NOMO-1 treated with dmso at 0.1 percent for 144 hours (cell line): ENCODE data around the gene UBALD2.
"Not testable (repeated sequence)": the region's sequence is repeated elsewhere in the genome, so short reads cannot be mapped to it uniquely, and the experiment has no call there.

Experiments
- DNase-seq: peaks from one replicate; lab custom pipeline; 2025; ENCODE audit not compliant: unreplicated experiment; lab: John Stamatoyannopoulos, UW

Gene UBALD2

DNA sequence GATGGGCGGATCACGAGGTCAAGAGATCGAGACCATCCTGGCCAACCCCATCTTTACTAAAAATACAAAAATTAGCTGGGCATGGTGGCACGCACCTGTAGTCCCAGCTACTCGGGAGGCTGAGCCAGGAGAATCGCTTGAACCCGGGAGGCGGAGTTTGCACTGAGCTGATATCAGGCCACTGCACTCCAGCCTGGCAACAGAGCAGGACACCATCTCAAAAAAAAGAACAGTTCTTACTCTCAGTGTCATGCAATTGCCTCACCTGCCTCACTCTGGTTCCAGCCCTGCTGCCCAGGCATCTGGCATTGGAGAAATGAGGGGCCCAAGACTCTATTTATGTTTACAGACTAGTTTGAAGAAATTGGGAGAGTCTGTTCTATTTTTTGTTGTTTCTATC lies 20.4 kb upstream of the UBALD2 start:
- not testable (repeated sequence) for DNase-seq

DNA sequence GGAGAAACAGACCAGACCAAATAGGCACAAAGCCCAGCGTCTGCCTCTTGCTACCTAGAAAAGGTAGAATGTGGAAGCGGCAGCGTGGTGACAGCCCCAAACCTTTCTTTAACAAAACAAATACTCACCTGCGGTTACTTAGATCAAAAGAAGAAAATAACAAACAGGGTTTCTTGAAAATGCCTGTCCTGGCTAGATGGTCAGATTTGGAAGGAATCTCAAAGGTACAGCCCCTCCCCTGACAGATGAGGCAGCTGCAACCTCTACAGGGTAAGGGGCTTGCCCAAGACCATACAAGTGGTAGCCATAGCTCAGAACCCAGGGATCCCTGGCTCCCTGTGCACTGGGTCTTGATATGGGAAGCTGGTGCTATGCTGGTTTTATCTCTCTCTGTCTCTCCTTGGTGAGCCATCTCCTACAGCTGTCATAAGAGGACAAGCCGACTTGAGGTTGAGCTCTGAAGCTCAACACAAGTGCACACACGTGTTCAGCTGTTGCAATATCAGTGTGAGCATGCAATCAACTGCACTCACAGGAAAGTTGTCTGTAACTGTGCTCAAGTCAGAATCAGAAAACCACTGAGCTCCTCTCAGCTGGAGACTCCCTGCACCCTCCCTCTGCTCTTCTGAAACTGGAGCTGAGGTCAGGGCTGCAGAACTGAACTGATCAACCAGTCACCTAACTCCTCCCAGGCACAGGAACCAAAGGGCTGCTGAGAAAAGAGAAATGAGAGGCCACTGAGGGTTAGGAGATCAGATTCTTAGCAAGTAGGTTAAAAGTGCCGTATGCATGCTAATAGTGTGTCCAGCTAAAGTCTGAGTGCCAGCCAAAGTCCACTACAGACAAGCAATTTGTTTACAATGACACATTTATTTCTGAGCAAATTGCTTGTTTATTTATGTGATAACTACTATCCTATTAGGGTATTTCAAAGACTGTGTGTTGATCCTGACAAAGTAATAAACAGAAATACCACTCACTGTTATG lies 18.8 kb upstream of the UBALD2 start:
- DNase-seq: peak; percentile 93

DNA sequence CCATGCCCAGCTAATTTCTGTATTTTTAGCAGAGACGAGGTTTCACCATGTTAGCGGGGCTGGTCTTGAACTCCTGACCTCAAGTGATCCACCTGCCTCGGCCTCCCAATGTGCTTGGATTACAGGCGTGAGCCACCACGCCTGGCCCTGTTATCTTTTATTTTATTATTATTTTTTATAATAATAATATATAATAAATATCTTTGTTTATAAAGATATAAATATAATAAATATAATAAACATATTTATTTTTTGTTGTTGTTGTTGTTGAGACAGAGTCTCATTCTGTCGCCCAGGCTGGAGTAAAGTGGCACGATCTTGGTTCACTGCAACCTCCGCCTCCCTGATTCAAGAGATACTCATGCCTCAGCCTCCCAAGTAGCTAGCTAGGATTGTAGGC lies 17.8 kb upstream of the UBALD2 start:
- no peak for DNase-seq

DNA sequence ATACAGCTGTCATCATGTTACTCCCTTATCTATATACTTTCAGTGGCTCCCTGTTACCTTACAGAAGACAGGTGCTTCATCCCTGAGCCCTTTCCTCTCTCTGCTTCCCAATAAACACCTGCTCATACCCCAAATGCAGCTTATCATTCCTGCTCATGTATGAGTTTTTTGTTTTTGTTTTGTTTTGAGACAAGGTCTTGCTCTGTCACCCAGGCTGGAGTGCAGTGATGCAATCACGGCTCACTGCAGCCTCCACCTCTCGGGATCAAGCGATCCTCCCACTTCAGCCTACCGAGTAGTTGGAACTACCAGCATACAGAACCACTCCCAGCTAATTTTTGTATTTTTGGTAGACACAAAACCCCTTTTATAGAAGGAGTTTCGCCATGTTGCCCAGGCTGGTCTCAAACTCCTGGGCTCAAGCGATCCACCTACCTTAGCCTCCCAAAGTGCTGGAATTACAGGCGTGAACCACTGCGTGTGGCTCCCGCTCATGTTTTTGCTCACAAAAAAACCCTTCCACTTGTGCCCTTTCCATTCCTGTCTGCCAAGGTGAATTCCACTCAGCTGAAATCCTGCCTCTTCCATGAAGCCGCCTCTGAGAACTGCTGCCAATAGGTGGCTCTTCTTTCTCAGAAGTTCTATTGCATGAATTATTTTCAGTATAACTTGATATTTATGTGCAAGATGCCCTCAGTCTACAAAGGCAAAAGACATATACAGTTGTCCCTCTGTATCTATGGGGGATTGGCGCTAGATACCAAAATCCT lies 16.9 kb upstream of the UBALD2 start:
- no peak for DNase-seq

DNA sequence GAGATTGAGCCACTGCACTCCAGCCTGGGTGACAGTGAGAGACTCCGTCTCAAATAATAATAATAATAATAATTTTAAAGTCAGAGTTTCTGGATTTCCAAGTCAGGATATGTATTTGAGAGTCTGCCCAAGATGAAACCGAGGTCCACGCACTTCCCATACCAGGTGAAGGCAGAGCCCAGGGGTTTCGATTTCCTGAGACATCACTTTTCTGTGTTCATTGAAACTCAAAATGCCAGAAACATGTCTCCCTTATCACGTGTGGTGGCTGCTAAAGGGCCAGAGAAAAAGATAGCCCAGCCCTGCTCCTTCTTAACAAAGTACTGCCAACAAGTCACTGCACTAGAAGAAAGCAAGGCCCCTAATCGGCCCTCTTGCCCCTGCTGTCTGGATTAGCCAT lies 15.0 kb upstream of the UBALD2 start:
- DNase-seq: no peak

DNA sequence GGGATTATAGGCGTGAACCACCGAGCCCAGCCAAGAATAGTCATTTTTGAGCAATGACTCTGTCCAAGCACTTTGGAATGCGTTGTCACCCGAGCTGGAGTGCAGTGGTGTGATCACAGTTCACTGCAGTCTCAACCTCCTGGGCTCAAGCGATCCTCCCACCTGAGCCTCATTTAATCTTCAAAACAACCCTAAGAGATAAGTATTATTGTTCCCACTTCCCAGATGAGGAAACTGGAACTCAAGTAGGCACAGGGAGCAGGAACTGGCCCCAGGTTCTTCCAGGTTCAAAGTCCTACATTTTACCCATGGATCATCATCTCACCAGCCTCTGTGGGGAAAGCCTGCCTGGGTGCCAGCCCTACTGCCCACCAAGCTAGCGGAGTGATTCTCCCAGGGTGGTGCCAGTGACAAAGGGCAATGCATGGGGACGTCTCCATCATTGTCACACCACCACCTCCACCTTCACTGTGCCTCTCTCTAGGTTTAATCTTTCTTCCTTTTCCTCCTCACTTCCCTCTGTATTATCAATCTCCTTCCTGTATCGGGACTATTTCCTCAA lies 13.6 kb upstream of the UBALD2 start:
- DNase-seq: no peak

DNA sequence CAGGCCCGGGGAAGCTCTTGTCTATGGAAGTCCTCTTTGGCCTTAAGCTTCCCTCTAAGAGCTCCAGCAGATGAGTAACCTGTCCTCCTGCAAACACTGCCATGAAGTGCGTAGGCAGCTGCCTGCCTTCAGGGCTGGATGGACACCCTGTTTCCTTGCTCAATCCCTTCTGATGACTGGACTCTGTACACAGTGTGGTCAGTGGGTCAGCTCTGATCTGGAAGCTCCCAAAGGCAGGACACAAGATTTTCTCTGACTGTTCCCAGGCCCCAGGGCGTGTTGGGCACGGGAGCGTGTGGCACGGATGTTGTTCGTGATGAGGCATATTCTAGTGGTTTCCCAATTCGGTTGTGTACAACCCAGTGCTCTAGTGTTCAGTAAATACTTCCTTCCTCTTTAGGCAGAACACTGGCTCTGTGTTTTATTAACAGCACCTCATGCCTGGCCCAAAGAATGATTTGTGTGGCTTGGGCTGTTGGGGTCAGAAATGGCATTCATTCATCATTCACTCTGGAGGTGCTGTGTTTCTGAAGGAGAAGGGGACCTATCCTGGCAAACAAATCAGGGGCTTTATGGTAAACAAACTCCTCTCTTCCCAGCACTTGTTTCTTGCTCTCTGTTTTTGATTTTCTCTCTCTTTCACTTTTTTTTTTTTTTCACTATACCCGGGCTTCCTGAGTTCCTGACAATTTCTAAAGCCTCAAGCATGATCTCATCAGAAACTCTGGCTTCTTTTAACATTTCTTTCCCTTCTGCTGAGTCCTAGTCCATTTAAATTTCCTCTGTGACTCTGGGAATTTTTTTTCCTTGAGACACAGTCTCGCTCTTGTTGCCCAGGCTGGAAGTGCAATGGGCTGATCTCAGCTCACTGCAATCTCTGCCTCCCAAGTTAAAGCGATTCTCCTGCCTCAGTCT lies 12.9 kb upstream of the UBALD2 start:
- DNase-seq: peak; percentile 76

DNA sequence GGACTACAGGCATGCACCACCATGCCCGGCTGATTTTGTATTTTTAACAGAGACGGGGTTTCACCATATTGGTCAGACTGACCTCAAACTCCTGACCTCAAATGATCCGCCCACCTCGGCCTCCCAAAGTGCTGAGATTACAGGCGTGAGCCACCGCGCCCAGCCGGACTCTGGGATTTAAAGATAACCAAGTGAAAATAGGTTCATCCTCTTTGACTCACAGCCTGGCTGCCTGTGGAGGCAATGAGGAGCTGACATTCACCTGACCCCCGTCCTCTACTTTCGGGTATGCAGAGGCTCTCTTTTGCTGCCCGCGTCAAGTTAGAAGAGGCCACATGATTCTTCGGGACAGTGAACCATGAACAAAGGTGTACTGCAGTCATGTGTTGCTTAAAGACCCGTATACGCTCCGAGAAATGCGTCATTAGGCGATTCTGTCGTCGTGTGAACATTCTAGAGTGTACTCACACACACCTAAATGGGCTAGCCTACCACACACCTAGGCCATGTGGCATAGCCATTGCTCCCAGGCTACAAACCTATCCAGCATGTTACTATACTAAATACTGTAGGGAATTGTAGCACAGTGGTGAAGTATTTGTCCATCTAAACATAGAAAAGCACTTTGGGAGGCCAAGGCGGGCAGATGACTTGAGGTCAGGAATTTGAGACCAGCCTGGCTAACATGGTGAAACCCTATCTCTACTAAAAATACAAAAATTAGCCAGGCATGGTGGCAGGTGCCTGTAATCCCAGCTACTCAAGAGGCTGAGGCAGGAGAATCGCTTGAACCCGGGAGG lies 12.0 kb upstream of the UBALD2 start:
- DNase-seq: not testable (repeated sequence)

DNA sequence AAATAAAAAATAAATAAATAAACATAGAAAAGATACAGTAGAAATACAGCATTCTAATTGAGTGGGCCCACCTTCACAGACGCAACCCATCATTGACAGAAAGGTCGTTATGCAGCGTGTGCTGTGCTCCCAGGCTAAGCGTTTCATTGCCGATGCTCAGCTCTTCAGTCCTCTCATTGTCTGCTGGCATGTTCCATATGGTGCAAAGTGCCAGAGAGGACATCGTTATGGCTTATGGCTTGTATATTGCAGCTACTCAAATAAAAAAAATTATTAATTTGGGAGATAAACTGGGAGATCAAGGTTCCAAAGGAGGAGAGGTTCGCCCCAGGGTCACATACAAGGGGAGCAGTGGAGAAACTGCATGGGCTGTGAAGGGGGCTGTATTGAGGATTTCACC lies 11.3 kb upstream of the UBALD2 start:
- DNase-seq: no peak

DNA sequence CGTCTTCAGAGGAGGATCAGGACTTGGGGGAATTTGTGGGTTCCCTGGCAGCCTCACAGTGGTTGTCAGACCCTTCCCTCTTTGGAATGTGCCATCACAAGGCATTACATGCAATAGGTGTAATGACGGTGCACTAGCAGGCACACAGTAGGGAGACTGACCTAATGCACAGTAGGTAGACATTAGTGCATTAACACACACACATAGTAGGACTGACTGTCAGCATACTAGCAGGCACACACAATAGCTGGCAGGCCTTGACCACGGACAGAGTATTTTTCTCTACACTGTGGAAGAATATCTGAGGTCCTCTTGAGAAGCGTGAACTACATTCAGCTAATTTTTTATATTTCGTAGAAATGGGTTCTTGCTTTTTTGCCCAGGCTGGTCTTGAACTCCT lies 10.9 kb upstream of the UBALD2 start:
- no peak for DNase-seq

DNA sequence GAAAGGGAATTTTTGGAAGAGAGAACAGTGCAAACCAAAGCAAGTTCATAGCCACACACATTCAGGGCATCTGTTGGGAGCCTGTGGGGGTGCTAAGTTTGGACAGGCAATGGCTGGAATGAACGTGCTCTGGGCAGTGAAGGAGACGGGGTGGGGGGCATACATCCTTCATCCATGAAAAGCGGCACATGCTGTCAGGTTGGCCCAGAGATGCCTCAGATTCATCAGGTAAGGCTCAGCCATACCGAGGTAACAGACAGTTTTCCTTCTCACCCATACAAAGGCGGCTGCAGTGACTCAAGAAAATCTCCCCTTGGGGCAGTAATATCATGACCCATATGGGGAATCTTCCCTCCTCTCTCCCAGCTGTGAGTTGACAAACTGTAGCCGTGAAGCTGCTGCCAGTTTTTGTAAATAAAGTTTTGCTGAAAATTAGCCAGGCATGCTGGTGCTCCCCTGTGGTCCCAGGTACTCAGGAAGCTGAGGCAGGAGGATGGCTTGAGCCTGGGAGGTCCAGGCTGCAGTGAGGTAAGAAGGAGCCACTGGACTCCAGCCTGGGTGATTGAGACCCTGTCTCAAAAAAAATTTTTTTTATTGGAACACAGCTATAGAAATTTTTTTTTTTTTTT lies 9.2 kb upstream of the UBALD2 start:
- DNase-seq: no peak

DNA sequence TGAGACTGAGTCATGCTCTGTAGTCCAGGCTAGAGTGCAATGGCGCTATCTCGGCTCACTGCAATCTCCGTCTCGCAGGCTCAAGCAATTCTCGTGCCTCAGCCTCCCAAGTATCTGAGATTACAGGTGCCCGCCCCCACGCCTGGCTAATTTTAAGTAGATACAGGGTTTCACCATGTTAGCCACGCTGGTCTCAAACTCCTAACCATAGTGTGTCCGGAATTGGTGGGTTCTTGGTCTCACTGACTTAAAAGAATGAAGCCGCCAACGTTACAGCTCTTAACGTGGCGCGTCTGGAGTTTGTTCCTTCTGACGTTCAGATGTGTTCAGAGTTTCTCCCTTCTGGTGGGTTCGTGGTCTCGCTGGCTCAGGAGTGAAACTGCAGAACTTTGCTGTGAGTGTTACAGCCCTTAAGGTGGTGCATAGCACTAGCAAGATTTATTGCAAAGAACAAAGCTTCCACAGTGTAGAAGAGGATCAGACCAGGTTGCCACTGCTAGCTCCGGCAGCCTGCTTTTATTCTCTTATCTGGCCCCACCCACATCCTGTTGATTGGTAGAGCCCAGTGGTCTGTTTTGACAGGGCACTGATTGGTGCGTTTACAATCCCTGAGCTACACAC lies 8.6 kb upstream of the UBALD2 start:
- not testable (repeated sequence) for DNase-seq

DNA sequence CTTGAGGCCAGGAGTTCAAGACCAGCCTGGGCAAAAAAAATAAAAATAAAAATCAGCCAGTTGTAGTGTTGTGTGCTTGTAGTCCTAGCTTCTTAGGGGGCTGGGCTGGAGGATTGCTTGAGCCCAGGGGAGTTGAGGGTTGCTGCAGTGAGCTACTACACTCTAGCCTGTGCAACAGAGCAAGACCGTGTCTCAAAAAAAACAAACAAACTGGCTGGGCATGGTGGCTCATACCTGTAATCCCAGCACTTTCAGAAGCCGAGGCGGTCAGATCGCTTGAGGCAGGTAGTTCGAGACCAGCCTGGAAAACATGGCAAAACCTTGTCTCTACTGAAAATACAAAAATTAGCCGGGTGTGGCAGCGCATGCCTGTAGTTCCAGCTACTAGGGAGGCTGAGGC lies 4.9 kb upstream of the UBALD2 start:
- DNase-seq: no peak

DNA sequence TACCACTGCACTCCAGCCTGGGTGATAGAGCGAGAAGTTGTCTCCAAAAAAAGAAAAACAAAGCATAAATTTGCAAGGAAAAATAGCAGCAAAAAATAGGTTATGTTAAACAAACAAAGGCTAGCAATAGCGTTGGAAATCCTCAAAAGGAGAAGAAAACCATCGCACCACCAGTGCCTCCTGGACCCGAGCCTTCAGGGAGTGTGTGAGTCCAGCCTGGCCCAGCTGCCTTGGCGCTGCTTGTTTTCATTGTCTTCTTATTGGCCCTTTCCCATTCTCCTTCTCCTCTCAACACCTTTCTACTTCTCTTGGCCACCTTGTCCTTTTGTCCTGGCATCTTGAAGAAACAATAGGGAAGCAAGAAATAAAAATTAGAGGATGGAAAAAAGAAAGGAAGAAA lies 4.5 kb upstream of the UBALD2 start:
- DNase-seq: no peak

DNA sequence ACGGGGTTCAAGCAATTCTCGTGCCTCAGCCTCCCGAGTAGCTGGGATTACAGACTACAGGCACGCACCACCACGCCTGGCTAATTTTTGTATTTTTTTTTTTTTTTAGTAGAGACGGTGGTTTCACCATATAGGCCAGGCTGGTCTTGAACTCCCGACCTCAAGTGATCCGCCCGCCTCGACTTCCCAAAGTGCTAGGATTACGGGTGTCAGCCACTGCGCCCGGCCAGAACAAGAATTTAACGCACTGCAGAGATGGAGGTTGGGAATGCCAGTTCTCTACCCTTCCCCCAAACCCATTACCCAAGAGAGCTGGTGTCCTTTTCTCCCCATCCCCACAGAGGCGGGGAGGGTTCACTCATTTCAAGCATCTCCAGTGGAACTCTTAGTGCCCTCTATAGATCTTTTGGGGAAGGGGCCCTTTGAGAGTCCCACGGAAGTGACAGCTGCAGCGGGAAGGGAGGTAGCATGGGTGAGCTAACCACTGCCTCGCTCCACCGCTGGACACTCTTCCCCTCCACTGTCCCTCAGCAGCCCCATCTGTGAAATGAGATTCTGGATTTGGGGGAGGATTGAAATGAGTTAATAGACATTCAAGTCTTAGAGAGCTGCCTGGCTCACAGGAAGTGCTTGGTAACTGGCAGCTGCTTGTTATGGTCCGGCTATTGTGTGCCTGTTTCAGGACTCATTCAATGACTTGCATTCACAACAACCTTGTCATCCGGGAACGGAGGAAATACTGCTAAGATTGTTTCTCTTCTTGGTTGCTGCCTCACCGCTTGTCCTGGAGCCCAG lies 3.5 kb upstream of the UBALD2 start:
- DNase-seq: no peak

DNA sequence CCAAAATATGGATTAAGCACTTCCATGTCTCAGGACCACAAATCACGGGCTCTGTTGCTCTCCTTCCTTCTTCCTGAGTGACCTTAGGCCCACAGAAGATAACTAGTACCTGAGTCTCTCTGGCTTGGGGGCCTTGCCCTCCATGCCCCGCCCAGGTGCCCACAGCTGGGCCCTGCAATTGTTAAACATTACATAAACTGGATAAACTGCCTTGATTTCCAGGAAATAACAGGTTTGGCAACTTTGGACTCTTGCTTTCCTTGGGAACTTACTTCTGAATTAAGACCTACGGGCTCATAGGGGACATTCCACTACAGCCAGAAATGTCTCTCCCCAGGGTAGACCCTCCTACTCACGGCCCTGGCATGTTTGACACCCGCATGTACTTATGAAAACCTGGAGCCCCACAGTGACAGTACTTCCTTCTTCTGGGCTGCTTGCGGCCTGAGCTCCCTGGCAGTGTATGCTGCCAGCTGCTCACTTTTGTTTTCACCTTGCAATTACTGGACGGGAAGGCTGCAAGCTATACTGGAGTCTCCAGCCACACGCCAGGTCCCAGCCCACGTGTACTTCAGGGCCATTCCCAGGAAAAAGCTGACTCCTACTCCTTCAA lies 2.3 kb upstream of the UBALD2 start:
- peak; percentile 84 for DNase-seq

DNA sequence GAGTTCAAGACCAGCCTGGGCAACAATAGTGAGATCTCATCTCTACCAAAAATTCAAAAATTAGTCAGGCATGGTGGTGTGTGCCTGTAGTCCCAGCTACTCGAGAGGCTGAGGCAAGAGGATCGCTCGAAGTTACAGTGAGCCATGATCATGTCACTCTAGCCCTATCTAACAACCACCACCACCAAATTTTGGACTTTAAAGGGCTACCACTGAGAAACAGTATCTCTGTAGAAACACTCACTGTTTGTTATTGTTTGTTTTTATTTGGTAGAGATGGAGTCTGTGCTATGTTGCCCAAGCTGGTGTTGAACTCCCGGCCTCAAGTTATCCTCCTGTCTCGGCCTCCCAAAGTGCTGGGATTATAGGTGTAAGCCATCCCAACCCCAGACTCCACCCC lies 1.3 kb upstream of the UBALD2 start:
- DNase-seq: no peak

DNA sequence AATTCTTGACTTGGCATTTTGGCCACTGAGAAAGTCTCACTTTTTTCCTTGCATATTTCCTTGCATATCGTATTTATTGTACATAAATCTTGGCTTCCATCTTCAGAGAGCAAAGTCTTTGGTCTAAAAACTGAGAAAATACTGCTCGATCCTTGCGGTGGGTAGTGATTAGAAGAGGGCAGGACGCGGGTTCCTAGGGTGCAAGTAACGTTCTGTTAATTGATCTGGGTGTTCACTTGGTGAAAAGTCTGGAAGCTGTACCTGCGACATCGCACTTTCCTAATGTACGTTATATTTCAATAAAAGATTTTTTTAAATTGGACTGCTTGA lies 758 bp upstream of the UBALD2 start:
- DNase-seq: no peak
